C4-2B (cell line): ENCODE measurements around the gene P2RX2.

ENCODE experiments used
- CTCF ChIP-seq: fragments of 450-650 bp; conservative IDR thresholded peaks from 2 replicates; pipeline ENCODE4 v1.5.1; 2017; ENCODE audit warnings: mild to moderate bottlenecking
- ZFX ChIP-seq: fragments of 450-650 bp; IDR thresholded peaks from 2 replicates; pipeline ENCODE4 v1.6.1; 2017

DNA sequence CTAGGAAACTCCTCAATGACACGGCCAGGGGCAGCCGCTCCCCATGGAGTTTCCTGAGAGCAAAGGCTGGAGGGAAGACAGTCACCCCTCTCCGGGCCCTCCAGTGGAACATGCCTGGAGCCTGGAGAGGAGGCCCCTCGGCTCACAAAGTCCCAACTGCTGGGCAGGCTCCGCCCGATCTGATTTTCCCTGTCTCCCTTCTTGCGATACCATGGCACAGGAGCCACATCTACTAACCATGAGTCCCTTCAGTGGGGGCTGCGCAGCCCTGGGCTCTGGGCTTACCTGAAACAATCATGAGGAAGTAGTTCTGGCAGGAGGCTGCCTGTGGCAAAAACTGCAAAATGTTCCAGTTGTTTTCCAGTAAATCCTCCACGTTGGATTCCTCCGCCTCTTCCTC is 15.3 kb downstream of the P2RX2 start:
- TF ChIP-seq CTCF (no peak), ZFX (no peak)
